Measurements from ENCODE around the gene TMEM156.

TMEM156 gene

DNA sequence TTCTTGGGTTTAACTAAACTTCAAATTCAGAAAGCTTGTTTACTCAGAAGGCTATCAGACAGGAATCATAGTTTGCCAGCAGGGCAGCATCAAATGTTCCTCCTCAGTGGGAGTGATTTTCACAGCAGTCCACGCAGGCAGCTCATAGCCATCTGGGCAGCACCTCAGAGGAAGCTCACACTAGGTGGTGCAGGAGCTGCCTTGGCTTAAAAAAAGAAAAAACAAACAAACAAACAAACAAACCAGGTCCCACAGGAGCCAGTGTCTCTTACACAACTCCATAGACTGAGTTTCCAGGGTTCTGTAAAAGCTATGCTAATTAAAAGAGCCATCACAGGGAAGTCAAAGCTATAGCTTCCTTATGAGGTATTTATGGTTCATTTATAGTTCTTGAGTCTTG, 19.3 kb upstream of the TMEM156 start:
- no peak for DNase-seq (ENCODE audit: low read depth)
- H3K4me3 ChIP-seq (ENCODE audit: low read depth, low read length) = no peak overlapping the region
- TF ChIP-seq, protein P1, sequence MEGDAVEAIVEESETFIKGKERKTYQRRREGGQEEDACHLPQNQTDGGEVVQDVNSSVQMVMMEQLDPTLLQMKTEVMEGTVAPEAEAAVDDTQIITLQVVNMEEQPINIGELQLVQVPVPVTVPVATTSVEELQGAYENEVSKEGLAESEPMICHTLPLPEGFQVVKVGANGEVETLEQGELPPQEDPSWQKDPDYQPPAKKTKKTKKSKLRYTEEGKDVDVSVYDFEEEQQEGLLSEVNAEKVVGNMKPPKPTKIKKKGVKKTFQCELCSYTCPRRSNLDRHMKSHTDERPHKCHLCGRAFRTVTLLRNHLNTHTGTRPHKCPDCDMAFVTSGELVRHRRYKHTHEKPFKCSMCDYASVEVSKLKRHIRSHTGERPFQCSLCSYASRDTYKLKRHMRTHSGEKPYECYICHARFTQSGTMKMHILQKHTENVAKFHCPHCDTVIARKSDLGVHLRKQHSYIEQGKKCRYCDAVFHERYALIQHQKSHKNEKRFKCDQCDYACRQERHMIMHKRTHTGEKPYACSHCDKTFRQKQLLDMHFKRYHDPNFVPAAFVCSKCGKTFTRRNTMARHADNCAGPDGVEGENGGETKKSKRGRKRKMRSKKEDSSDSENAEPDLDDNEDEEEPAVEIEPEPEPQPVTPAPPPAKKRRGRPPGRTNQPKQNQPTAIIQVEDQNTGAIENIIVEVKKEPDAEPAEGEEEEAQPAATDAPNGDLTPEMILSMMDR (IDR thresholded peaks at IDR 0.05; ENCODE audit: insufficient read depth, low read depth, low read length, missing control alignments) = no peak

- TF ChIP-seq, protein P1 (IDR thresholded peaks at IDR 0.05; ENCODE audit: insufficient read depth, low read depth, low read length, missing control alignments) = no peak
- DNase-seq (ENCODE audit: low read depth) = no peak
- H3K4me3 ChIP-seq (ENCODE audit: low read depth, low read length) = no peak overlapping the region
Measured at GRCh38 chr4:39050590-39050989, 18.4 kb upstream of the TMEM156 start.

GRCh38 chr4:39048311-39048710, 16.1 kb upstream of the TMEM156 start:
- TF ChIP-seq, protein P1 (IDR thresholded peaks at IDR 0.05; ENCODE audit: insufficient read depth, low read depth, low read length, missing control alignments) = no peak
- peak; percentile 46 for DNase-seq (ENCODE audit: low read depth)

GRCh38 chr4:39047681-39048080, 15.5 kb upstream of the TMEM156 start:
- TF ChIP-seq, protein P1 (IDR thresholded peaks at IDR 0.05; ENCODE audit: insufficient read depth, low read depth, low read length, missing control alignments) = no peak
- no peak for DNase-seq (ENCODE audit: low read depth)
- no peak overlapping the region for H3K4me3 ChIP-seq (ENCODE audit: low read depth, low read length)

More at GRCh38 chr4:39048311-39048710, 16.1 kb upstream of the TMEM156 start:
- H3K4me3 ChIP-seq (ENCODE audit: low read depth, low read length) = no peak overlapping the region

DNA sequence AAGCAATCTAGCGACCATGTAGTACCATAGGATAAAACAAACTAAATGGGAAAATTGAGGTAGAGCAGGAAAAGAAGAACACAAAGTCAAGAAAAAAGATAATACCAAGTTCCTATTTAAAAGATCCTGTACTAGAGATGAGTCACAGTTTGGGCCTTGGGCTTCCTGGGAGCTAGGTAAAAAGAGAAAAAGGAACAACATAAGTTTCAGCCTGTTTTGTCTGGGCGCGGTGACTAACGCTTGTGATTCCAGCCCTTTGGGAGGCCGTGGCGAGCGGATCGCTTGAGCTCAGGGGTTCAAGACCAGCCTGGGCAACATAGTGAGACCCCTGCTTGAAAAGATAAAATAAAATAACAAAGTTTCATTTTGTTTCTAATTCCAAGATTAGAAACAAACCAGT, 14.0 kb upstream of the TMEM156 start:
- peak; percentile 51 for DNase-seq (ENCODE audit: low read depth)
- H3K4me3 ChIP-seq (ENCODE audit: low read depth, low read length) = peak overlapping the region; percentile 88
- TF ChIP-seq, protein P1 (IDR thresholded peaks at IDR 0.05; ENCODE audit: insufficient read depth, low read depth, low read length, missing control alignments) = no peak

DNA sequence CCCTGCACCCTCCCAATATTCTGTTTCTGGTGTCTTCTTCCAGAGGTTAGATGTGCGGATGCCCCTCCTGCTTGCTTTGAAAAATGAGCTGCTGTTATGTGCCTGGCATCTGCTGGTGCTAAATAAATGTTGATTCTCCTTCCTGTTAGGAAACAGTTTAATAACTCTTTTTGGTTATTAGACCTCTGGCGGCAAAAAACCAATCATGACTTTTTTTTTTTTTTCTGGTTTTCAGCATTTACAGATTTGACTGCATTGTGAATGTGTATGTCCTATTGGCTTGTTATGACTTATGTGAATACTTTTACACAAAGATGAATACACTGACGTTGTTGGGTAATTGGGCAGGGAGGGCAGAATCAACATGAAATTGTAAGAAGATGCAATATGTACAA, 13.6 kb upstream of the TMEM156 start:
- H3K4me3 ChIP-seq (ENCODE audit: low read depth, low read length) = peak overlapping the region; percentile 88
- TF ChIP-seq, protein P1 (IDR thresholded peaks at IDR 0.05; ENCODE audit: insufficient read depth, low read depth, low read length, missing control alignments) = no peak
- DNase-seq (ENCODE audit: low read depth) = peak; percentile 48
